Caki2 (cell line): ENCODE data around the gene MEIS3. TPM values are rescaled to one million over a fixed set of nuclear protein-coding genes. Genes with fewer than 3 reads are reported as not detected.

Source experiments
- DNase-seq: peaks from one replicate; pipeline ENCODE4 v3.0.0-alpha.2; 2015; ENCODE audit warnings: low read depth
- in situ Hi-C: cut with HindIII; loops from 2 replicates; pipeline ENCODE4 v1.10.0; 2016; ENCODE audit warnings: low sequenced_read_pairs, low pct_unique_long_range_greater_than_20kb, mixed read lengths
- total RNA-seq: library from RNA; depleted of rRNA; stranded (reverse); fragments of >200 nt; shearing (Covaris generic); gene quantifications from 2 replicates; pipeline ENCODE4 v1.2.3, GENCODE V29; 2014; ENCODE audit warnings: low replicate concordance; rRNA removed

Gene MEIS3
- 41.7 and 44.4 TPM in 2 replicates for total RNA-seq

GRCh38 chr19:47419030-47419783 lies at the start of gene MEIS3:
TSS of gene MEIS3 (minus strand) at chr19:47419527. CDS start at chr19:47419081, 446 bp downstream.
- in situ Hi-C loops, result no loop called here
- no peak for DNase-seq

- in situ Hi-C loops, result no loop called here
Observed at GRCh38 chr19:47467914-47468313, 48.6 kb upstream of the MEIS3 start.

GRCh38 chr19:47465957-47466356 lies 46.6 kb upstream of the MEIS3 start:
- in situ Hi-C loops, result no loop called here
- DNase-seq, result no peak

More at GRCh38 chr19:47467914-47468313, 48.6 kb upstream of the MEIS3 start:
- no peak for DNase-seq

- no peak for DNase-seq
- in situ Hi-C loops, result no loop called here
Observed at GRCh38 chr19:47464675-47465419, 45.5 kb upstream of the MEIS3 start.

GRCh38 chr19:47461876-47462275 lies 42.5 kb upstream of the MEIS3 start:
- no peak for DNase-seq
- in situ Hi-C loops, result no loop called here

GRCh38 chr19:47459477-47459876 lies 40.1 kb upstream of the MEIS3 start:
- in situ Hi-C loops, result no loop called here

GRCh38 chr19:47458672-47459071 lies 39.3 kb upstream of the MEIS3 start:
- DNase-seq, result no peak
- in situ Hi-C loops, result no loop called here

More at GRCh38 chr19:47459477-47459876, 40.1 kb upstream of the MEIS3 start:
- DNase-seq, result no peak

- no peak for DNase-seq
- in situ Hi-C loops, result no loop called here
Observed at GRCh38 chr19:47456721-47457474, 37.6 kb upstream of the MEIS3 start.

- DNase-seq, result no peak
- in situ Hi-C loops, result no loop called here
Observed at GRCh38 chr19:47450478-47450877, 31.2 kb upstream of the MEIS3 start.

- in situ Hi-C loops, result no loop called here
- no peak for DNase-seq
Observed at GRCh38 chr19:47448360-47448727, 29.0 kb upstream of the MEIS3 start.

GRCh38 chr19:47447470-47448359 lies 28.4 kb upstream of the MEIS3 start:
- peak; percentile 65 for DNase-seq
- in situ Hi-C loops, result no loop called here

- peak; percentile 34 for DNase-seq
- in situ Hi-C loops, result no loop called here
Observed at GRCh38 chr19:47446534-47447469, 27.5 kb upstream of the MEIS3 start.

GRCh38 chr19:47445937-47446402 lies 26.6 kb upstream of the MEIS3 start:
- no peak for DNase-seq
- in situ Hi-C loops, result no loop called here

GRCh38 chr19:47445527-47445926 lies 26.2 kb upstream of the MEIS3 start:
- in situ Hi-C loops, result no loop called here
- DNase-seq, result no peak

GRCh38 chr19:47444388-47444821 lies 25.1 kb upstream of the MEIS3 start:
- in situ Hi-C loops, result no loop called here
- DNase-seq, result no peak

- no peak for DNase-seq
- in situ Hi-C loops, result no loop called here
Observed at GRCh38 chr19:47443331-47443730, 24.0 kb upstream of the MEIS3 start.

- in situ Hi-C loops, result no loop called here
- DNase-seq, result no peak
Observed at GRCh38 chr19:47438793-47439220, 19.5 kb upstream of the MEIS3 start.
